HG03108 (cell line): ENCODE data around the gene TTC21A.

Source experiments
- ATAC-seq: cut with Tn5 transposase; IDR thresholded peaks from one replicate; pipeline ENCODE4 v1.9.1; 2021; ENCODE audit warnings: moderate library complexity; ENCODE audit not compliant: unreplicated experiment

The TTC21A gene

GRCh38 chr3:39136533-39137434 is 29.3 kb downstream of the TTC21A start:
- no peak for ATAC-seq

GRCh38 chr3:39137435-39137936 is 30.0 kb downstream of the TTC21A start:
- ATAC-seq: no peak

- ATAC-seq: no peak
Observed at GRCh38 chr3:39137991-39138803, 30.7 kb downstream of the TTC21A start.

- no peak for ATAC-seq
Observed at GRCh38 chr3:39138804-39139415, 31.4 kb downstream of the TTC21A start.

GRCh38 chr3:39139442-39139841 is 32.0 kb downstream of the TTC21A start:
- no peak for ATAC-seq

GRCh38 chr3:39140341-39140971 is 33.0 kb downstream of the TTC21A start:
- no peak for ATAC-seq

GRCh38 chr3:39141171-39141995 is 33.9 kb downstream of the TTC21A start:
- no peak for ATAC-seq

- no peak for ATAC-seq
Observed at GRCh38 chr3:39142067-39142466, 34.6 kb downstream of the TTC21A start.

- ATAC-seq: no peak
Observed at GRCh38 chr3:39143051-39143885, 35.8 kb downstream of the TTC21A start.

GRCh38 chr3:39144095-39144747 is 36.7 kb downstream of the TTC21A start:
- ATAC-seq: no peak

GRCh38 chr3:39144748-39145380 is 37.4 kb downstream of the TTC21A start:
- no peak for ATAC-seq

GRCh38 chr3:39146083-39146501 is 38.6 kb downstream of the TTC21A start:
- ATAC-seq: no peak

GRCh38 chr3:39146611-39147591 is 39.4 kb downstream of the TTC21A start:
- ATAC-seq: no peak

- ATAC-seq: peak; percentile 30
Observed at GRCh38 chr3:39147711-39148434, 40.4 kb downstream of the TTC21A start.

- ATAC-seq: no peak
Observed at GRCh38 chr3:39148435-39149058, 41.1 kb downstream of the TTC21A start.

- no peak for ATAC-seq
Observed at GRCh38 chr3:39149059-39149455, 41.6 kb downstream of the TTC21A start.
